ENCODE results near the gene MECP2. TPM values are rescaled to one million over a fixed set of nuclear protein-coding genes. Genes with fewer than 3 reads are reported as not detected.

MECP2 gene
- polyA plus RNA-seq, 2 of the 4 experiments (the other 2 are of a cell fraction): 17.7 to 19.2 TPM

GRCh38 chrX:154121961-154122360 lies 24.4 kb upstream of the MECP2 start:
- no peak overlapping the region for H3K27ac ChIP-seq
- DNase-seq (ENCODE audit: low read depth in 1 of 2, low spot score in 1 of 2): no peak
- FAIRE-seq: no peak
- no peaks in the 10 kb centered on the region for H3K9me3 ChIP-seq
- ChIA-PET POLR2A (no interaction called here), CTCF (no interaction called here)
- no peaks in the 10 kb centered on the region for H3K4me1 ChIP-seq
- no peak overlapping the region for H3K4me2 ChIP-seq
- WGBS (ENCODE audit: missing lambda C conversion rate): 78% methylated on average over 10 of the region's 11 CpGs
- no peak for TF ChIP-seq HDAC2 (IDR thresholded peaks at IDR 0.05)
- no peak for TF ChIP-seq FOXS1 (CRISPR knock-in tag; IDR thresholded peaks at IDR 0.05)
- no peak for TF ChIP-seq CHD2 (IDR thresholded peaks at IDR 0.05; ENCODE audit: low read length, partially characterized antibody)
- TF ChIP-seq EP300 (IDR thresholded peaks at IDR 0.05): no peak
- TF ChIP-seq EHF (CRISPR knock-in tag; IDR thresholded peaks at IDR 0.05): no peak
- no peak for TF ChIP-seq TFCP2L1 (CRISPR knock-in tag; IDR thresholded peaks at IDR 0.05)
- no peak for TF ChIP-seq PBX3 (IDR thresholded peaks at IDR 0.05)
- no peak for TF ChIP-seq KDM1A (IDR thresholded peaks at IDR 0.05; ENCODE audit: low read depth)
- TF ChIP-seq USF2 (IDR thresholded peaks at IDR 0.05): no peak
- no peak for TF ChIP-seq BHLHE40 (IDR thresholded peaks at IDR 0.05; ENCODE audit: low read depth, low read length)
- no peak for TF ChIP-seq RCOR1 (IDR thresholded peaks at IDR 0.05; ENCODE audit: low read depth, low read length)
- no peak for TF ChIP-seq MYC (IDR thresholded peaks at IDR 0.05; ENCODE audit: borderline replicate concordance, low read length)
- TF ChIP-seq RNF2 (IDR thresholded peaks at IDR 0.05; ENCODE audit: borderline replicate concordance, low read depth): no peak
- no peak for TF ChIP-seq POLR2AphosphoS2 (conservative IDR thresholded peaks at IDR 0.05; ENCODE audit: low read length)
- ATAC-seq: no peak
- no peak overlapping the region for H3K4me3 ChIP-seq

GRCh38 chrX:154121207-154121606 lies 23.7 kb upstream of the MECP2 start:
- CTCF ChIA-PET: interaction anchor here (1.0 kb wide), 1 partner anchor 187 kb away, joined by 3 read pairs; no protein-coding TSS in a partner anchor
- no peak for TF ChIP-seq CHD2 (IDR thresholded peaks at IDR 0.05; ENCODE audit: low read length, partially characterized antibody)
- TF ChIP-seq MAX (IDR thresholded peaks at IDR 0.05): no peak
- TF ChIP-seq KDM5A (IDR thresholded peaks at IDR 0.05): no peak
- TF ChIP-seq REST (IDR thresholded peaks at IDR 0.05): no peak
- TF ChIP-seq SMC3 (IDR thresholded peaks at IDR 0.05): no peak
- no peak for TF ChIP-seq RCOR1 (IDR thresholded peaks at IDR 0.05; ENCODE audit: low read depth, low read length)
- no peak for TF ChIP-seq FOSB (CRISPR knock-in tag; IDR thresholded peaks at IDR 0.05)
- no peak for TF ChIP-seq BCL3 (IDR thresholded peaks at IDR 0.05)
- TF ChIP-seq PBX3 (IDR thresholded peaks at IDR 0.05): no peak
- no peak for TF ChIP-seq NR3C1 (IDR thresholded peaks at IDR 0.05)
- TF ChIP-seq TFCP2L1 (CRISPR knock-in tag; IDR thresholded peaks at IDR 0.05): no peak
- TF ChIP-seq FOXS1 (CRISPR knock-in tag; IDR thresholded peaks at IDR 0.05): no peak
- TF ChIP-seq CTCF (IDR thresholded peaks at IDR 0.05): no peak
- TF ChIP-seq JUNB (IDR thresholded peaks at IDR 0.05): no peak
- TF ChIP-seq GATA3 (IDR thresholded peaks at IDR 0.05; ENCODE audit: borderline replicate concordance): no peak
- no peak for TF ChIP-seq POLR2AphosphoS2 (conservative IDR thresholded peaks at IDR 0.05; ENCODE audit: low read length)
- POLR2A ChIA-PET: no interaction called here
- no peak overlapping the region for H3K4me2 ChIP-seq
- DNase-seq (ENCODE audit: low read depth in 1 of 2, low spot score in 1 of 2): no peak
- FAIRE-seq: no peak
- H3K9me3 ChIP-seq: no peaks in the 10 kb centered on the region
- H3K4me3 ChIP-seq: no peak overlapping the region
- ATAC-seq: no peak
- H3K27ac ChIP-seq: no peak overlapping the region
- WGBS (ENCODE audit: missing lambda C conversion rate): 81% methylated on average over 4 of the region's 4 CpGs
- H3K4me1 ChIP-seq: no peaks in the 10 kb centered on the region
